Mucosa of gallbladder (tissue), 1 donor: ENCODE measurements around the gene OR1F1. TPM values are rescaled to one million over a fixed set of nuclear protein-coding genes. Genes with fewer than 3 reads are reported as not detected.
"Not testable (repeated sequence)": the region's sequence is repeated elsewhere in the genome, so short reads cannot be mapped to it uniquely, and the experiment has no call there.

Experiments used
- DNase-seq: peaks from one replicate; pipeline ENCODE4 v3.0.0-alpha.2; 2020; ENCODE audit warnings: low spot score
- total RNA-seq: library from RNA; stranded (reverse); gene quantifications from one replicate; pipeline ENCODE4 v1.2.1, GENCODE V29; 2021
- donor health status: DM: no; HTN: no; CAD: no.

OR1F1 gene
- total RNA-seq, 1 donor from 2014 or later, result not detected

DNA sequence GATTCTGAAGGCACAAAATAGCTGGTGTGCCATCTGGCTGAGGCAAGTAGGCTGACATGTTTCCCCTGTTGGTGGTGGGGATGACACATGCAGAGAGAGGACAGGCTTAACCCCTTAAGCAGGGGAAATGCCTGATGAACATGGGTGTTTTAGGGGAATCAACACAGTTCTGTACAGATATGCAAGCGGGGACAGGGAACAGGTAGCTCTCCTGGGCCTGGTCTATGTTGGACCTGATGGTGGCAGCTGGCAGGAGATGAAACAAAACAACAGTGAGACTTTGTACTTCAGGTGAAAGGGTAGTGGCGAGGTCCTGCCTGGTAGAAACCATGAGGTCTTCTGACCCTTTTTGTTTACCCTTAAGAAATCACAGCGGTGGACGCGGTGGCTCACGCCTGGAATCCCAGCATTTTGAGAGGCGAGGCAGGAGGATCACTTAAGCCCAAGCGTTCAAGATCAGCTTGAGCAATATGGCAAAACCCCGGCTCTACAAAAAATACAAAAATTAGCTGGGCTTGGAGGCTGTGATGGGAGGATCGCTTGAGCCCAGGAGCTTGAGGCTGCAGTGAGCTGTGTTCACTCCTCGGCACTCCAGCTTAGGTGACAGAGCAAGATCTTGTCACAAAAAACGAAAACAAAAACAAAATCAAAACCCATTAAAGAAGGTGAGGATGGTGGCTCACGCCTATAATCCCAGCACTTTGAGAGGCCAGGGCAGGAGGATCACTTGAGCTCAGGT is 10.5 kb downstream of the OR1F1 start:
- no peak for DNase-seq

DNA sequence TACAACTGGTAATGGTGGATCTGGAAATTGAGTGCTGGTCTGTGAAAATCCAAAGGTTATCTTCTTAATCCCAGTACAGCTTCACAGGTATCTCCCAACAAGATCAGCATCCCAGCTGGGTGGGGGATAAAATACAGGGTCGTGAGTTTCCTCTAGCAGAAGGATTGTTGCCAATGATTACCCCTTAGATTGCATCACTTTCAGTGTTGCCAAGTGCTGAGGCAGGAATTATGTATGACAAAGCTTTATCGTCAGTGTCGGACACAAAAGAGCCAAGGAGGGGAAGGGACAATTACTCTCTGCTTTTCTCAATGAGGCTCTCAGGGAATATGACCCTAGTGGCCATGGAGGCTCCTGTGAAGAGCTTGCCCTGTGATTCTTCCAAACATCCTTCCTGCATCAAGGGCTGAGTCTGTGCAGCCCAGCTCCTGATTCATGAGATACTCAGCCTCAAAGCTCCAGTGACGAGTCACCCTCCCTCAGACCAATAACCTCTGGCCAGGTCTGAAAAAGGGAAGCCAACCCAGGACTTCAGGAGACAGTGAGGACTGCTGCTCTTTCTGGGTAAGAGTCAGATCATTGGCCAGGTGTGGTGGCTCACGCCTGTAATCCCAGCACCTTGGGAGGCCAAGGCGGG is 15.0 kb downstream of the OR1F1 start:
- DNase-seq, result no peak

DNA sequence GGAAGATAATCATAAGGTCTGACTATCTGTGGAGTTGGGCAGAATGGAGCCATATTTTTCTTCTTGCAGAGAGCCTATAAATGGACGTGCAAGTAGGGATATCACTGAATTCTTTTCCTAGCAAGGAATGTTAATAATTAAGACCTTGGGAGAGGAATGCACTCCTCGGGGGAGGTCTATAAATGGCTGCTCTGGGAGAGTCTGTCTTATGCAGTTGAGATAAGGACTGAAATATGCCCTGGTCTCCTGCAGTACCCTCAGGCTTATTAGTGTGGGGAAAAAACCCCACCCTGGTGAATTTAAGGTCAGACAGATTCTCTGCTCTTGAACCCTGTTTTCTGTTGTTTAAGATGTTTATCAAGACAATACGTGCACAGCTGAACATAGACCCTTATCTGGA is 17.9 kb downstream of the OR1F1 start:
- not testable (repeated sequence) for DNase-seq

DNA sequence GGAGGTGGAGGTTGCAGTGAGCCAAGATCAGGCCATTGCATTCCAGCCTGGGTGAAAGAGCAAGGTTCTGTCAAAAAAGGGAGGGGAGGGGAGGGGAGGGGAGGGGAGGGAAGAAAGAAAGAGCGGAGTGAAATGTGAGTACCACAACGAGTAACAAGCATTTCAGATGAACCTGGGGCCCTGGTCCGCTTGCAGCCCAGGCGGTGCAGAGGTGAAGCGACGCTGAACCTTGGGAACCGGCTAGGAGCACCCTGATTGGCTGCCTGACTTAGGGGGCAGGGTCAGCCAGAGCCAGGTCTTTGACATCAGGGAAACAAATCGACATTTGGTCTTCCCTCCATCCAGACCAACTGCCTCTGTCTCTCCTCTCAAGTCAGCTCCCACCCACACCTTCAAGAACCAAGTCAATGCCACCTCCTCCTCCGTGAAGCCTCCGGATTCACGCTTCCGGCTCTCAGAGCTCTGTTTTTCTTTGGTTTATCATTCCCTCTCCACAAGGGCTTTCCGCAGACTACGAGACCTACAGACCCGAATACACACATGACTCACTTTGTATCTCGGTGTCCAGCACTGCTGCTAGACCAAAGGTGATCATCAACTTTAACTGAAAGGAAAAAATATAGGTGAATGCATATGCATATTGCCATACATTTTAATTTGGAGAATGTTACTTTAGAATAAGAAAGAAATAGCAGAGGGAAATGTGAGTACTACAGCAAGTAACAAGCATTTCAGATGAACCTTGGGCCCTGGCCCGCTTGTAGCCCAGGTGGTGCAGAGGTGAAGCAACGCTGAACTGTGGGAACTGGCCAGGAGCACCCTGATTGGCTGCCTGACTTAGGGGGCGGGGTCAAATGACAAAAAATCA is 19.3 kb downstream of the OR1F1 start:
- DNase-seq, result no peak

DNA sequence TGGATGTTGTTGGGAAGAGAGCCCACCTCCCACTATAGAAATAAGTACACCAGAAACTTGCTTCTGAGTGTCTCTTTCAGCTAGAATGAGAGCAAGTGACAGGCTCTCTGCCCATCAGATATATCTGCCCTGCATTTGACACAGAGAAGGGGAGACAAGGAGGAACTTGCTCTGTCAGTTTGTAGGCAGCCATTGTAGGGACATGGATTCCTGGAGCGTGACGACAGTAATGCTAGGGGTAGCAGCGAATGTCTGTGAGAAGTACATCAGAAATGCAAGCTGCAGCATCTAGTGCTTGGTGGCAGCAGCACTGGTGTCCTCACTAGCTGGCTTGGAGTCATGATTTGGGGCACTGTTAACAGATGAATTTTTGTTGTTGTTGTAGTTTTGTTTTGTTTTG is 24.0 kb downstream of the OR1F1 start:
- no peak for DNase-seq

DNA sequence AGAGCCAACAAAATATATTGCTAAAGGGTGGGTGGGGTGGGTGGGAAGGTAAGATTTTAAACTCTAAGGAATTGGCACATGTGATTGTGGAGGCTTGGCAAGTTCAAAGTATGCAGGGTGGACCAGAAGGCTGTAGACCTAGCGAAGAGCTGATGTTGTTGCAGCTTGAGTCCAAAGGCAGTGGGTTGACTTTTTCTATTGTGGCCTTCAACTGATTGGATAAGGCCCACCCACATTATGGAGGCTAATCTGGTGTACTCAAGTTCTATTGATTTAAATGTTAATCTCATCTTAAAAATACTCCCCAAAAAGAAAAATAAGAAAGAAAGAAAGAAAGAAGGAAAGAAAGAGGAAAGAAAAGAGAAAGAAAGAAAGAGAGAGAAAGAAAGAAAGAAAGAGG is 24.6 kb downstream of the OR1F1 start:
- no peak for DNase-seq

DNA sequence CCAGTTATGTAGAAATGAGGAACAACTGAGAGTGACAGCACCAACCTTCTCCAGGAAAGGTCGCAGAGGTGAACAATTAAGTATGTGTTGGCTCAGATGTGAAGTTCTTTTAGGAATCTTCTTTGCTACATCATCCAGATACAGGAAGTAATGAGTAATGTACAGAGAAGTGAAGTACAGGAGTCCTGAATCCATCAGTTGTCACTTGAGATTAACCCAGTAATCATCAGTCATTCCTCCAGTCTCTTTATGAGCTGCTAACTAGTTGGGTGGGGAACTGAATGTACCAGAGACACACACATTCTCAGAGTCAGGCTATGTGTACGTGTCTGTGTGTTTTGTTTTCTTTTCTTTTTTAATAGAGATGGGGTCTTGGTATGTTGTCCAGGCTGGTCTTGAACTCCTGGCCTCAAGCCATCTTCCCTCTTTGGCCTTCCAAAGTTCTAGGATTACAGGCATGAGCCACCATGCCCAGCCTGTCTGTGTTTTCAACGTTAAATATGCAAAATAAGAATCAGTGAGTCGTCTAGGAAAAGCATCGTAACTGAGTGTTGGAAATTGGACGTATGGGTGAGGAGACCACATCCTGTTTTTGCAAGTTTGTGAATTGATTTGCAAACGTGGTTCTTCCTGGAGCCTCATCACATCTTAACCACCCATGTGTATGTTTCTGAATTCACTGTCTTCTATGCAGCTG is 27.0 kb downstream of the OR1F1 start:
- no peak for DNase-seq

DNA sequence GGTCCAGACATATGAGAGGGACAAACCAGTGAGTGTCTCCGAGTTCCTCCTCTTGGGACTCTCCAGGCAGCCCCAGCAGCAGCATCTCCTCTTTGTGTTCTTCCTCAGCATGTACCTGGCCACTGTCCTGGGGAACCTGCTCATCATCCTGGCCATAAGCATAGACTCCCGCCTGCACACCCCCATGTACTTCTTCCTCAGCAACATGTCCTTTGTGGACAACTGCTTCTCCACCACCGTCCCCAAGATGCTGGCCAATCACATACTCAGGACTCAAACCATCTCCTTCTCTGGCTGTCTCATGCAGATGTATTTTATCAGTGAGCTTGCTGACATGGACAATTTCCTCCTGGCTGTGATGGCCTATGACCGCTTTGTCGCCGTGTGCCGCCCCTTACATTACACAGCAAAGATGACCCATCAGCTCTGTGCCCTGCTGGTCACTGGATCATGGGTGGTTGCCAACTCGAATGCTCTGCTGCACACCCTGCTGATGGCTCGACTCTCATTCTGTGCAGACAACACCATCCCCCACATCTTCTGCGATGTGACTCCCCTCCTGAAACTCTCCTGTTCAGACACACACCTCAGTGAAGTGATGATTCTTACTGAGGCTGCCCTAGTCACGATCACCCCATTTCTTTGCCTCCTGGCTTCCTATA is 27.7 kb downstream of the OR1F1 start:
- no peak for DNase-seq

DNA sequence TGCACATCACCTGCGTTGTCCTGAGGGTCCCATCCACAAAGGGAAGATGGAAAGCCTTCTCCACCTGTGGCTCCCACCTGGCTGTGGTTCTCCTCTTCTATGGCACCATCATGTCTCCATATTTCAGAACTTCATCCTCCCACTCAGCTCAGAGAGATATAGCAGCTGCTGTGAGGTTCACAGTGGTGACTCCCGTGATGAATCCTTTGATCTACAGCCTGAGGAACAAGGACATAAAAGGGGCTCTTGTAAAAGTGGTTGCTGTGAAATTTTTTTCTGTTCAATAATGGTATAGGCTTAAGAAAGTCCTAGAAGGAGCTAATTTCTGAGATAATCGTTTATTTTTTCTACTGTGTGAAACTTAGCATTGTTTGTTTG is 28.2 kb downstream of the OR1F1 start:
- no peak for DNase-seq

DNA sequence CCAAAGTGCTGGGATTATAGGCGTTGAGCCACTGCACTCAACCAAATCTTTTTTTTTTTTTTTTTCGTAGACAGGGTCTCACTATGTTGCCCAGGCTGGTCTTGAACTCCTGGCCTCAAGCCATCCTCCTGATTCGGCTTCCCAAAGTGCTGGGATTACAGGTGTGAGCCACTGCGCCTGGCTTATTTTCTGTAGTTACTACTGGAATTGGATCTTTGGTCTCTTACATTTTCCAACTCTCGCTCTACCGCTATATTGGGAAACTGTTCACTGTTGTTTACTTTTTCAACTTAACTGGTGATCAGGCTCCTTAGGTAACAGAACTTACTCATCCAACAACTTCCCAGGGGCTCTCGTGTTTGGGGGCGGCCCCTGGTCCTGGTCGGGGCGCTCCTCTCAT is 32.8 kb downstream of the OR1F1 start:
- DNase-seq, result no peak

DNA sequence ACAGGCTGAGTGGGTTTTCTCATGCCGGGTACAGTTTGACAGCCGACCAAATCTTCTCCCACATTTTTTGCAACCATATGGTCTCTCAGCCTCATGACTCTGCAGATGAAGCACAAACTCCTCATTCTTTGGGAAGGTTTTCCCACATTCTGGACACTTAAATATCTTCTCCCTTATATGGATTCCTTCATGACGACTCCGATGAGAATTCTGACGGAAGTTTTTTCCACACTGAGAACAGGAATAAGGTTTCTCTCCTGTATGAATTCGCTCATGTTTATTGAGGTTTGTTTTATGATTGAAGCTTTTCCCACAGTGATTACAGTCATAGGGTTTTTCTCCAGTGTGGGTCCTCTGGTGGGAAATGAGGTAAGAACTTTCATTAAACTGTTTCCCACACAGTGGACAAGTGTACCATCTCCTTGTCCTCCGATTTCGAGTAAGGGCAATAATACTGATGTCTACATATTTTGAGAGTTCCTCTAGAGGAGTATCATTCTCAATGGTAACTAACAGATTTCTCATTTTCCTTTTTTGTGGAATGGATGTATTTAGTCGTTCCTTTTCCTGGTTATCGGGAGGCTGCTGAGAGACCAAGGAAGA is 36.0 kb downstream of the OR1F1 start:
- DNase-seq, result no peak

DNA sequence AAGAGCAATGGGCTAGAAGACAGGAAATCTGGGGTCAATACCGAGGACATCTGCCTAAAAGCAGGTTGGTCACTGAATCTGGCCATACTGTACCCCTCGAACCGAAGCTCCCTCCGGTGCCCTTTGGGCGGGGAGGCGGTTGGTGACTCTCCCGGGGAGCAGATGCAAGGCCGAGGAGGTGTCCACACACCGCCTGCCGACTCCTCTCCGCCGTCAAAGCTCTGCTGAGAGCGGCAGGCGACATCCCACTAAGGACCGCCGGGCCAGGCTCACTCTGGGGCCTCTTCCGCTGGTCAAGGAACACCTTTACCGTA is 46.5 kb downstream of the OR1F1 start:
- no peak for DNase-seq

DNA sequence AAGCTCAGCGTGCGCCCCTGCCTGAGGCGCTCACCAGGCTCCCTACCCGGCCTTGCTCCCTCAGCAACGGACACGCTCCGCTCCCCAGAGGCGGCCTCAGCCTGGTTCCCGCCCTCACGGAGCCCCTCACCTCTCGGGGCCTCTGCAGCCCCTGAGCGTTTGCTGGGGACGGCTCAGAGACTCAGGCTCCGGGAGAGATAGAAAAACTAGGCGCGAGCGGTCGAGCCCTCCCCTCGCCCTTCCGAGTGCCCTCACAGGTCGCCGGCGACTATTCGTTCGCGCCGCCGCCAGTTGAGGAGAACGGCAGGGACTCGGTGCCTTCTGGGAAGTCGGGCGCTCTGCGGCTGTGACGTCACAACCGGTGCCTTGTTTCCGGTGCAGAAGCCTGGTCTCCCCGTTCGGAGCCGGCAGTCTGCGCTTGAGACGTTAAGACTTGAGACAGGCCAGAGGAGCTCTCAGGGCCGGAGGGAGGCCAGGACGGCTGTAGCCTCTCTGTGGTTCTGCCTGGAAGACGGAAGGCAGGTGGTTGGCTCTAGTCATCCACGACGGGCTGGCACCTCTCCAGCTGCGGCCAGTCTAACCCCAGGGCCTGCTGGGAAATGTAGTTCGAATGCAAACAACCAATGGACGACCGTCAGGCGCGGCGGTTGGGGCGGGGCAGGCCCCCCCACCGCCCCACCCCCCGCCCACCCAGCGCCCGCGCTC is 47.0 kb downstream of the OR1F1 start, which contains the start of gene ZNF200:
Gene ZNF200, minus strand, starts transcription at position 302 of the 705 bp plus-strand sequence. CDS start 1,403 bp downstream, outside the sequence.
- peak; percentile 97 for DNase-seq

DNA sequence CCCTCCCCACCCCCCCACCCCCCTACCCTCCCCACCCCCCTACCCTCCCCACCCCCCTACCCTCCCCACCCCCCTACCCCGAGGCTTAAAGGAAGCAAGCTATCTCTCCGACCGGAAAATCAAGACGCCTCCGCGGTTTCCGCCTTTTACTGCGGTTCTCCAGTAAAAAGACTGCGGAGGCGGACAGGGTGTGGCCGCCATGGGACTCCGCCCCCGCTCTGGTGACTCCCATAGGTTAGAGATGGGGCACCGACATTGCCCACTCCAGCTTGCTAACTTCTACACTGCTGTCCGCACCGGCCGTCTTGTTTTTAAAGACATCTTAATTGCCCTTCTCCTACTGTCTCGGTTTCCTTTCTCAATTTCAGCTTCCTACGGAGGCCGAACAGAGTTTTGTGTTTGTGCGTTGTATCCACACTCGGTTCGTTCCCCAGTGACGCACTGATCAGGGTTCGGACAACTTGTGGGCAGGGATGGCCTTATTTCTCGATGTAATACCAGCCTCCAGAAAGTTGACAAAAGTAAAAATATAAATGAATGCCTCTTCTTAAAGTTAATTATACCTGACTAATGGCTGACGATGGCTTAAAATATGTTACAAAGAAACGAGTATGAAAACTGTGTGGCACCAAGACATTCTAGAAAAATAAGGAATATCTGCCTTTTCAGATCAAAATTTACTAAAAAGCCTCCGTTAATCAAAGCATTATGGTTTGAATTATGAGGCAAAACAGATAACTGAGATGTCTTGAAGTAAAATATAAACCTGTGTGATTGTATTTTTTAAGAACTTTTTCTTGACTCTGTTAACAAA is 48.1 kb downstream of the OR1F1 start:
- peak; percentile 21 for DNase-seq

DNA sequence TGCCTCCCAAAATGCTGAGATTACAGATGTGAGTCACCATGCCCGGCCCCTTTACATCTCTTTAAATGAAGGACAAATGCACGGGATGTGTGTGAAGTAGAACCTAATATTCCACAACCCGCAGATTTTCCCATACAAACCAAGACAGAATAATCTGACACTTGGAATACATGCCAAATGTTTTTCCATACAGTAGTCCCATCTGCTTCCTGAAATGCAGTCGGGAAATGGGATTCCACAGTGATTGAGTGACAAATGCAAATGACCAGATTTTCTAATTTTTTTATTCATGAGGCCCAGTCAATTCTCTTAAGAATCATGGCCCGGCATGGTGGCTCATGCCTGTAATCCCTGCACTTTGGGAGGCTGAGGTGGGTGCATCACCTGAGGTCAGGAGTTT is 53.8 kb downstream of the OR1F1 start:
- DNase-seq, result no peak

DNA sequence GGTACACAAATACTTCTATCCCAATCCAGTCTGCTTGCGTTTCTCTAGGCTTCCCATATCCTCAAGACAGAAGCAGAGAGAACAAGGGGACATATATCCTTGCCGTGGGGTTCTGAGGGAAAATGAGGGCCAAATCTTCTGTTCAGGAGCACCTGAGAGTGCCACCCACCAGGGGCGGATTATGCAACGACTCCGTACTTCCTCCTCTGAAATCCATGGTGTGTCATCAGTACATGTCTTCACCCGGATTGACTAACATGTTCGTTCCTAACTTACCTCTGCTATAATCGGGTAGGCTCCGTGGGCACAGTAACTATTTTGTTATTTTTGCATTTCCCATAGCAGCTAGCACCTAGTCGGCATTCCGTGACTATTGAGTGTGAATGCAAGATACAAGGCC is 54.7 kb downstream of the OR1F1 start:
- DNase-seq, result no peak

DNA sequence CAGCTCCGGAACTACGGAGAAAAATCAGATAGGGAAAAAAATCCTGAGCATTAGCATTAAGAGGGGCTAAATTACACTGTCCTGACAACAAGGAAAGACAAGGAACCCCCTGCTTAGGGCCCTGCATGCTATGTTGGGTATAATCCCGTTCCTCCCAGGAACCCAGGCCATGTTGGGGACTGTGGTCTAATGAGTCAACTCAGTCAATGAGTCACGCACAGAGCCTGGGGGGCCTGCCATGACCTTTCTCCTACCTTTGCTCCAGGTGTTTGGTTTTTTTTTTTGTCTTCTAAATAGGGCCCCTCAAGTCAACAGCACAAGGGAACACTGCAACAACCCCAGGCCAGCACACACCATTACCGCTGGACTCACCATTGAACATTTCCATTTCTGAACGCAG is 55.9 kb downstream of the OR1F1 start:
- no peak for DNase-seq

DNA sequence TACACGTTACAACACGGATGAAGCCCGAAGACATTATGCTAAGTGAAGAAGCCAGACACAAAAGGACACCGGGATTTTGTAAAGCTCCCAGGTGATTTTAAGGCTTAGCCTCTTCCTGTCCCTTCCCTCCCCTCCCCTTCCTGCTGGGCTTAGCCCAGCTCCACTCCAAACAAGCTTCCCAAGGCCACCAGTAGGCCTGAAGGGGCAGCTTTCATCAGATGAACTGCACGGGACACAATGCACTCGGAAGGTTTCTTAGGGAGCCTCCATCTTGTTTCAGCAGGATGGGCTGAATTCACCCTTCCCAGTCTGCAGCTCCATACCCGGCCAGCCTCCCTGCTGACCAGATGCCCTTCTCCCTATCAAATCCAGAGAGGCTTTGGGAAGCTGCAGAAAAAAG is 58.0 kb downstream of the OR1F1 start:
- DNase-seq, result no peak

DNA sequence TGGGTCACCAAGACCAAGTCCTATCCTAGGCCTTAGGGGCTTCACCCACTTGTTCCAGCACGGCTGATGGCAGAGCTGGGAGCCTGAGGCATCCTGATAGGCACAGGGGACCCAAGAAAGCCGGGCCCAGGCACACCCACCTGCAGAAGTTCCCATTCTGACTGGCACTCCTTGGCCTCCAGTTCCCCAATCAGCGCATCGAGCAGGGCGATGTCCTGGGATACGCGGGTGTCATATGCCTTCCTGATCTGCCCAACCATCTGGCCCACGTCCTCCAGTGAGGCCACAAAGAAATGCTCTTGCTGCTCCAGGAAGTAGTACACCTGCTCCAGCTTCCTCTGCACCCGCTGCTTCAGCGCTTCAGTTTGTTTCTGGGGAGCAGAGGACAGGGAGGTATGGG is 58.9 kb downstream of the OR1F1 start:
- no peak for DNase-seq

DNA sequence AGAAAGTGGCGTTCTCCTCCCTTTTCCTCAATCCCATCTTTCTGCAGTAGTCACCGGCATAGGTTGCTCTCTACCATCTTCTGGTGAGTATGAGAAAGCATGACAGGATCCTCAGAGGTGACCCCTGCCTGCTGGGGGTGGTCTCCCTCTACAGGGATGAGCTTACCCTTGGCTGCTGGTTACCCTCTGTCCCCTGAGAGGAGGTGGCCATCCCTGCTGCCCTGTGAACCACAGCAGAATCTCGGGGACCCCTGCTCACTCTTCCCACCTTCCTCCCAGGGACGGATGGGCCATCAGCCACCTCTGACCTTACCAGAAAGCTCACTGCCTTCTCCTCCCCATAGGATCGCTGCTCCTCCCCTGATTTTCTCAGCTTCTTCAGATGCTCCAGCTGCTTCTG is 60.6 kb downstream of the OR1F1 start:
- DNase-seq, result no peak
